Fibroblast of skin of scalp (primary cell): ENCODE results near the gene ENAM.
A peak's percentile ranks its signal among the peaks of the same experiment; 100 is the strongest.
"Not testable (repeated sequence)": the region's sequence is repeated elsewhere in the genome, so short reads cannot be mapped to it uniquely, and the experiment has no call there.

Experiments used
- DNase-seq: peaks from one replicate; pipeline ENCODE4 v3.0.0-alpha.2; 2013

The ENAM gene

DNA sequence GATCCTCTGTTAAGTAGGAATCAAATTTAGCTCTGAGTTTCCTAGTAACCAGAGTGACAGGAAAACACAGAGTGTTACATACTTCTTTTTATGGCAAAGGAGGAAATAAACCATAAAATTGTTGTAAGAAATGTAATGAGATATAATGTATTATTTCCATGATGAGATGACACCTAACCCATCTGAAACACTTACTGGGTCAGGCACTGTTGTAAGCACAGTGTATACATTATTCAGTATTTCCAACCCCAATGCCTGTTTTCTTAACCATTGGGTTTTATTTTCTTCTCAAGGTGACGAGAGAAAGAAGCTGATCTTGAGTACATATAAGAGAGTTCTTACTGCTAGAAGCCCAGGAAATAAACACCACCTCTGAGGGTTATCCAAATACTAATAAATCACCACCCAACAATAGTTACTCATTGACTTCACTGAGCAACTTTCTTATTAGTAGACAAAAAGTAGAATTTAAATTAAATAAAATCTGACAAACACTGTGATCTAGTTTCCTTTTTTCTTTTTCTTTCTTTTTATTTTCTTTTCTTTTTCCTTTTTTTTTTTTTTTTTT, 4.2 kb upstream of the ENAM start:
- no peak for DNase-seq

- no peak for DNase-seq
These were observed 924 bp upstream of the ENAM start for GRCh38 chr4:70627620-70628019.

DNA sequence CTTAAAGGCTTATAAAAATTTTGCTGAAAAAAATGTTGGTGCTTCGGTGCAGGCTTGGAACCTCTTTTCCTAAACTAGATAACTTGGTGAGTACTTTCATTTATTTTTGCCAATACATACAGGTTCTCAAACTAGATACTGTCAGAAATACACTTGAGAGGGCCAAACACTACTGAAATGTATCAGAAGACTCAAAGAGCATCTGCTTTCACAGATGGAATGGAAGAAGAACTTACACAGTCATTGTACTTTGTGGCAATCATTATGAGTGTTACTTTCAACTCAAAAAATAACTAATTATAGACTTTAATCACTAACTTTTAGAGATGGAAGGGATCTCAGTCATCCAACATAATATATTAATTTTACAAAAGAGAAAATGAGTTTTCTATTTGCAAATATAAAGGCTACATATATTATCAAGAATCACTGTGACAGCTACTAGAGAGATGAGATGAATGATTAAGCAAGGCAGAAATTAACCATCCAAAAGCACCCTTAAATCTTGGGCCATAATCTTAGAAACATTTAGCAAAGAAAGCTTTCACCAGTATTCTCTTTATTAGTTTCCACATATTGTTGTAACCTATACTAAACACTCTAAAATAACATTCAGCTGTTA, 1.0 kb downstream of the ENAM start:
- DNase-seq = no peak

DNA sequence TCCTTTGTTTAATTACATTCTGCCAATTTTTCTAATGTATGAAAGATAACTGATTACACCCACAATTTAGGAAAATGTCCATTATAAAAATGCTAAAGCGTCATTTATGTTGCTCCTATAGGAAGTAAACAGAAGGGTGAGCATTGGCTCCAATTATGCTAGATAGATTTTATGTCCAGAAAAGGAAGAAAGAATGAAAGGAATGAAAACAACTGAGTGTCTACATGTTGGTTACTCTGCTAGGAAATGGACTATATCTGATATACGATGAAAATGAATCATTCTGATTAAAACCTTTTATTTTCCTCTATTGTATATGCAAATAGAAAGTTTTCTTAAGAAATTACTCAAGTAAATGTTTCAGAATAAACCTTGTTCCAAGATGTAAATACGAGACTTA, 1.6 kb downstream of the ENAM start:
- peak; percentile 20 for DNase-seq

DNA sequence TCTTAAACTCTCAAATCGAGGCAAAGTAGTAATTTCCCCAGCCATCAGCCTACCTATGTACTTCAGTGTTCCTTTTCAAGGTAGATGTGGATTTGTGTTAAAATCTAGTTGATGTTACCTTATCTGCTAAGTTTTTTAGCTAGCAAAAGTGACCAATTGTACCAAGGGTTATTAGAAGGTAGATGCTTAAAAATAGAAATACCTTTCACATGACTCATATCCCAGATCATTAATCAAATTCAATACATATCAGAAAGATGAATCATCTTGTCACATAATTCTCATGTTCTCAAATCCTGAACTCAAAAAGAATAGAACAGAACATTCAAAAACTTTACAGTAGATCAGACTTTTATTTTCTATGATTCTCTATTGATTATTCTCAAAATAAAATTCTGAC, 3.5 kb downstream of the ENAM start:
- DNase-seq = peak; percentile 61

DNA sequence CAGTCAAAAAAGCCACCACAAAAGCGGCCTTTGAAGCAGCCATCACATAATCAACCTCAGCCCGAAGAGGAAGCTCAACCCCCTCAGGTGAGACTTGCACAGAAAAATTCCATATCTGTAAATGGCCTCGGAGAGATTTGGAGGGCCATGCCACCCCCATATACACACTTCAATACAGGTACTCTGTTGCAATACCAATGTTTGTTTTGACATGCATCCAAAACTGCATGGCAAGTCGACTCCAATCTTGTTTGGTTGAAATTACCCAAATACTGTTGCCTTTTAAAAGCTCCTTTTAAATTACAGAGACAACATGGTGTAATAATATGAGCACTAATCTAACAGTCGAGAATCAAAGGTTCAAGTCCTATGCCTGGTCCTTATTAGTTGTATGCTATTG, 5.9 kb downstream of the ENAM start:
- DNase-seq = no peak

DNA sequence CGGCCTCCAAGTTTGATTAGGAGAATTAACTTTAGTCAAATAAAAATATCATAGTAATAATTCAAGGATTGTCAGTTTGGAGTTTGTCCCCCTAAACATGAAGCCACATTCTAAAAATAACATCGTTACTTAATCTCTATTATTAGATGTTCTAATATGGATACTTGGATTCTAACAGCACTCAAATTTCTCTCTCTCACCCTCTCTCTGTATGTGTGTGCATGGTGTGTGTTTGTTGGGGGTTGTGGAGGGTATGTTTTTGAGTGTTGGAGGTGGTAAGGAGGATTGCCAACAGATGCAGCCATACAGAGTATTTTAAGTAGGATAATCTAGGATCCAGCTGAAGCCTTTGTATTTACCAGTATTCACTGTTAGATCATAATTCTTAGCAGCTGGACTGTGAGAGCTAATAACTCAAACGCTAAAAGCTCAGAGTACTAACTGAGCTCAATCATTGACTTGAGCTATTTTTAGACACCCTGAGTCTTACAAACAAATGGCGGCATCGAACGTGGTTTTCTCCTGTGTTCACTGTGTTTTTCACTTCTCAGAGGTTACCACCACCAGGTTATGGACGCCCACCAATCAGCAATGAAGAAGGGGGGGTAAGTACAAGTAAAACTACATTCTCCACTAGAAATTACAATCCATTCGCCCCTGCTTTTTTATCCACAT, 8.8 kb downstream of the ENAM start:
- peak; percentile 13 for DNase-seq

DNA sequence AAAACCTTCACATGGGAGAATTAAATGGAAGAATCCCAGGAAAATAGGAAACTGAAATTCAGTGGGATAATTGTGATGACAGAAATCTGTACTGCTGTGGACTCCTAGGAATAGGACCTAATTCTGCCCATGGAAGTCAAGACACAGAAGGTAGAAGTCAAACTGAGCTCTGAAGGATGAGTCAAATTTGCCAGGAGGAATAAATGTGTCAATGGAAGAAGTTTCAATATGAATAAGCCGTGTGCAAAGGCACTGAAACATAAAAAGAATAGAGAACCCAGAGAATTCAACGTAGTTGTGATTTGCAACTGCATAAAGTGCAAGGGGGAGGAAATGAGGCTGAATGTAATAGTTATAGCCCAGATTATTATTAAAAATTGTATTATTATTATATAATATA, 11.6 kb downstream of the ENAM start:
- no peak for DNase-seq

- not testable (repeated sequence) for DNase-seq
These were observed 22.2 kb downstream of the ENAM start for GRCh38 chr4:70650741-70651140.

- peak; percentile 27 for DNase-seq
These were observed 23.4 kb downstream of the ENAM start for GRCh38 chr4:70651864-70652506.

GRCh38 chr4:70654605-70655011, 26.1 kb downstream of the ENAM start:
- no peak for DNase-seq

- DNase-seq = no peak
These were observed 28.8 kb downstream of the ENAM start for GRCh38 chr4:70657326-70657725.

GRCh38 chr4:70658418-70658817, 29.9 kb downstream of the ENAM start:
- no peak for DNase-seq

- no peak for DNase-seq
These were observed 31.6 kb downstream of the ENAM start for GRCh38 chr4:70660106-70660505.

DNA sequence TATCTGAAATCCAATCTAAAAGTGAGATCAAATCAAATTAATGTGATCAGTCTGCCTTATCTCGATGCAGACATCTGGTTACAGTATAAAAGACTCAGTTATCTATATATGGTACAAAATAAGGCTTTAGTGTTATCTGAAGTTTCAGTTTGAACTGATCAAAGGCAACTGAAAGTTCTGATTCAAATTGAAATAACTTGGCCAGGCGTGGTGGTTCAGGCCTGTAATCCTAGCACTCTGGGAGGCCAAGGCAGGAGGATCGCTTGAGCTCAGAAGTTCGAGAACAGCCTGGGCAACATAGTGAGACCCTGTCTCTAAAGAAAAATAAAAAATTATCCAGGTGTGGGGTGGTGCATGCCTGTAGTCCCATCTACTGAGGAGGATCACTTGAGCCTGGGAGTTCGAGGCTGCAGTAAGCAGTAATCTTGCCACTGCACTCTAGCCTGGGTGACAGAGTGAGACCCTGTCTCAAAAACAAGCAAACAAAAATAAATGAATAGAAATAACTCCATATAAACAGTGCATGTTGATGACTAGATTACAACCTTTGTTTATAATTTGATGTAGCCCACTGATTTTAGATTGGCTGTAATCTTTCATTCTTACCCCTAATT, 32.9 kb downstream of the ENAM start:
- not testable (repeated sequence) for DNase-seq

DNA sequence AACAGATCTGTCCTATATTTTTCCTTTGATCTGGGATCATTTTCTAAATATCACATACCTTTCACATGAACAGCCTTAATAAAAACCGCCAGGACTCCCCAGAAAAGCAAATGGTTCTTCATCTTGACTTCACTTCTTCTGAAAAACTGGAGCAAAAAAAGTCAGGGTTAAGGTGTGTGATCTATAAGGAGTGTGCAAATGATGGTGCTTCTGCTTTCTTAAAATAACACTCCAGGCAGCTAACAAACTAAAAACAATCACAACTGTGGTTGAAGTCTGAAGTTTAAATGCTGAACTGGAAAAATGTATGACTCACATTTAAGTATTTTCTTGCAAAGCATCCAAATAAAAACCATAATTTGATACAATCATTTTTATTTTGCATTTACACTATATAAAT, 37.8 kb downstream of the ENAM start, which contains the start of gene JCHAIN:
JCHAIN (minus strand) TSS at position 140 of the 400 bp plus-strand sequence; CDS start at position 122, 18 bp downstream.
- peak; percentile 12 for DNase-seq

DNA sequence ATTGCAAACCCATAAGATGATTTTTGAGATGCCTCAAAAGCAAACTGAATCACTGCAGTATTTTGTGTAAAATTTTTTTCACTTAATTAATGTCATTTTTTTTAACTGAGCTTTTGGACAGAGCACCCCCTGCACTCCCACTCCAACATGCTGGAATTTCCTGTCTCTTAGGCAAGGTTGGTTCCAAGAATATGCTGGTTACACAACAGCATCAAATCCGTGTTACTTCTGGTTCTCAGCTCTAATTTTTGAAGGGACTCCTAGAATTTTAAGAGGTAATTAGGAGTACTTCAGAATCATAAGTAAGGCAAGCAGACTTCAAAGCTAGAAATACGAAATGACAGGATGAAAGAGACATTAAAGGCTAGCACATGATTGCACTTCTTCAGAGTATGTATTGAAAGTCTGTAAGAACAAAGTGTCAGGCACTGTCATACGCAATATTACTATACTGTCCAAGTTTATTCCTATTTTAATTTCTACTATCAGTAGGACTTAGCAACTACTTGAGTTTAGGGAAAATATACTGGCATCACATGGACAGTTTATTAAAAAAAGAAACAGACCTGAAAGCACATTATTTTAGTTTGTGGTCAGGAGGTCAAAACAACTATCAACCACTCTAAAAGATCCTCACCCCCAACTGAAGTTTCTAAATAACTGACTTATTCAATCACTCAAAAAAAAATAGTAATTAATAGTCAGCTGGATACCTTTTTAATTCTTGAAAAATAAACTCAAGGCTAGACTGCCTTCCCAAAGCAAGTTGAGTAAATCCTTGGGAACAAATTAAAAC, 39.4 kb downstream of the ENAM start:
- peak; percentile 41 for DNase-seq

DNA sequence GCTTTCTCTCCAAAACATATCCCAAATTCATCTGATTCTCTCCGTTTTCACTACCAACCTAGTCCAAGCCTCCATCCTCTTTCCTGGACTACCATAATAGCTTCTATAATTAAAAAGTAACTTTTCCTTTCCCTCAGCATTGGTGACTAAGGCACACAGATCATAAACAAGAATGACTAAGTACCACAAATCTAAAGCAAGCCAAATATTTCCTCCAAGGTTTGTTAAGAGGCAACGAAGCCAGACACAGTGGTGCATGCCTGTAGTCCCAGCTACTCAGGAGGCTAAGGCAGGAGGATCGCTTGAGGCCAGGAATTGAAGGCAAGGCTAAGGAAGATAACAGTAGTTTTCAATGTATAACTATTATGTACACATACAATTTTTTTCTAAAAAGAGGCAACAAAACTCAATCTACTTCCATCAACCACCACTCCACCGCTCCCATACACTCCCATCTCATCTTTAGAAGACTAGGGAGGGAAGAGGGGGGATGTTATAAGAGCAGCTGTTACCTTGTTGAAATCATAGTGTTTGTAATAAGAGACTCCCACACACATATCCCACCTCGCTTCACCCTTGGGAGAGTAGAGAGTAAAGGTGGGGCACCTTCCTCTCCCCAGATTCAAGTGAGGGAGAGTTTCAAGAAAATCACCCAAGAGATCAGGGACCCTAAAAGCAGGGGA, 41.9 kb downstream of the ENAM start:
- DNase-seq = no peak

DNA sequence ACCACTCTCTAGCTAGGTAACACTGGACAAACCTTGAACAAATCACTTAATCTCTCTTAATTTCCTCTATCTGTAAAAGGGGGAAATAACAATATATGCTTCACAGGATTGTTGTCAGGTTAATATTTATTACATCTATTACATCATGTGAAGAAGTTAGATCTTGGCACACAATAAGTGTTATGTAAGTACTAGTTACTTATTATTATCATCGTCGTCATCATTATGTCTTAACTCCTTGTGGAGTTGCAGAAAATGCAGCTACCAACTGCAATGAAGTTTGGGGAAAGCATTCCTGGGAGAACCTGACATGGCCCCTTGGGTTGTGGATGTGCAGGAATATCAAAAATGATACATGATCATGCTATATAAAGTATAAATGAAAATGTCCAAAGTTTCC, 42.5 kb downstream of the ENAM start:
- no peak for DNase-seq

GRCh38 chr4:70674191-70674590, 45.6 kb downstream of the ENAM start:
- no peak for DNase-seq

DNA sequence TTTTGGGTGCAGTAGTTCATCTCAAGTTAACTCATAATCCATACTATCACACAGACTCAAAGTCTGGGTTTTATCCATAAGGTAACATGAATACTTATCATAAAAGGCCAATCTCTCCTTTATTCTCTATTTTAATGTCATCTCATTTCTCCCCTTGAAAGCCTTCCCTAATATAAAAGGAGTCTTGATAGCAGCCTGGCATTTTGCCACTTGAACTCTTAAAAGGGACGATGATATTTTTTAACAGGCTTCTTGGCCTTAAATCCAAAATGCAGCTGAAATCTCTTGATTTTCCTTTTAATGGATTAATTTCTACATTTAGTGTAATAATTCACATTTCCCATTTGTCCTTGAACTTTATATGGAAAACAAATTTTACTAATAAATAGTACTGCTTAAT, 46.2 kb downstream of the ENAM start:
- no peak for DNase-seq
